Pancreas (tissue), 10 donors: ENCODE data around the gene ZNF534. TPM values are rescaled to one million over a fixed set of nuclear protein-coding genes. Genes with fewer than 3 reads are reported as not detected.
A peak's percentile ranks its signal among the peaks of the same experiment; 100 is the strongest.

ENCODE experiments used
- ATAC-seq, 4 donors: fragments of 200-7000 bp; cut with Tn5 transposase; one replicate each; pipeline versions ENCODE4 v1.8.0 to v1.9.1; 2020; ENCODE audit warnings: mild to moderate bottlenecking in 4 of 4, moderate library complexity in 4 of 4
- DNase-seq, 6 donors: peaks; one replicate each; pipeline ENCODE4 v3.0.0-alpha.2; 2020
- FAIRE-seq: peaks from 2 replicates; lab custom pipeline; 2012; peaks lifted over from hg19 to GRCh38; lab: Jason Lieb, UNC
- H3K27ac ChIP-seq, 4 donors: fragments of 200-600 bp; sonication (generic); 1 replicate in 3 of 4; 2 replicates in 1 of 4; pipeline versions ENCODE4 v1.5.0 to v1.8.0; 2020
- H3K27me3 ChIP-seq, 4 donors: fragments of 200-600 bp; one replicate each; pipeline ENCODE4 v1.8.0; 2021
- H3K36me3 ChIP-seq, 3 donors: fragments of 200-600 bp; sonication (generic) in 1 of 3; one replicate each; pipeline versions ENCODE4 v1.5.0 to v1.8.0; 2020 to 2021
- H3K4me1 ChIP-seq, 3 donors: fragments of 200-600 bp; one replicate each; pipeline ENCODE4 v1.8.0; 2021
- H3K4me3 ChIP-seq, 4 donors: fragments of 200-600 bp; sonication (generic) in 2 of 4; one replicate each; pipeline versions ENCODE4 v1.5.0 to v1.8.0; 2020 to 2021
- H3K9me3 ChIP-seq, 4 donors: fragments of 200-600 bp; one replicate each; pipeline ENCODE4 v1.8.0; 2021
- CTCF ChIP-seq, 4 donors: fragments of 200-600 bp; sonication (generic) in 3 of 4; IDR thresholded peaks; one replicate each; pipeline versions ENCODE4 v1.5.0 to v1.8.0; 2021; ENCODE audit warnings: antibody characterized with exemption in 4 of 4
- WGBS, 2 donors: extraction: QIAGEN DNeasy Blood & Tissue Kit; methylation state at CpG; one replicate each; pipeline ENCODE4 v1.1.7; 2013; 5-methylcytosine and 5-hydroxymethylcytosine counted together
- intact Hi-C, 3 donors: fragments of 100-400 bp; cut with DNase I; formaldehyde crosslinking; loops; one replicate each; pipeline versions ENCODE4 v1.11.1 to v1.14.2; 2022
- polyA plus RNA-seq, 2 donors: library from polyadenylated mRNA; stranded (reverse); fragments of 200-250 nt; gene quantifications; one replicate each; pipeline ENCODE4 v1.2.3, GENCODE V29; 2013
- total RNA-seq, 6 donors: library from RNA; stranded (reverse); fragmentation: NEBNext Ultra II Directional in 4 of 6; extraction: Animal tissue kit (Norgen Biotek cat#: 25700) in 4 of 6; gene quantifications; one replicate each; pipeline versions ENCODE4 v1.2.1 to v1.2.4, GENCODE V29; 2021 to 2023
- donor health status: healthy with polysubstance abuse.
- donor health status: DM: no; HTN: no; CAD: no; lungs with moderate emphysema.
- donor health status: DM: no; HTN: no; CAD: no.
- donor health status: control.
- donor health status: control.
- donor health status: Bipolar disorder and iron deficiency.
- donor health status: DM: yes; HTN: yes; CAD: no.
- donor health status: DM: no; HTN: no; CAD: no.
- donor health status: DM: no; HTN: no; CAD: no.
- donor health status: DM: yes; HTN: yes; CAD: no.

The ZNF534 gene
- total and polyA plus RNA-seq, 8 donors = not detected

GRCh38 chr19:52415711-52416110 is 13.2 kb upstream of the ZNF534 start:
- DNase-seq (no peak), FAIRE-seq (no peak), ATAC-seq (no peak)
- no peak for TF ChIP-seq CTCF (IDR thresholded peaks at IDR 0.05)
- H3K9me3 ChIP-seq = peaks cover 0 to 8% (median 3%) of the 10 kb centered on the region in 4 donors
- intact Hi-C loops = no loop called here
- peaks cover 0 to 7% (median 0%) of the 10 kb centered on the region in 3 donors for H3K36me3 ChIP-seq
- H3K4me3 ChIP-seq = no peak overlapping the region
- no peaks in the 10 kb centered on the region for H3K27me3 ChIP-seq
- H3K4me1 ChIP-seq = no peaks in the 10 kb centered on the region
- no peak overlapping the region for H3K27ac ChIP-seq
- 88 to 90% methylated on average over 5 of the region's 5 CpGs for WGBS, 2 donors

DNA sequence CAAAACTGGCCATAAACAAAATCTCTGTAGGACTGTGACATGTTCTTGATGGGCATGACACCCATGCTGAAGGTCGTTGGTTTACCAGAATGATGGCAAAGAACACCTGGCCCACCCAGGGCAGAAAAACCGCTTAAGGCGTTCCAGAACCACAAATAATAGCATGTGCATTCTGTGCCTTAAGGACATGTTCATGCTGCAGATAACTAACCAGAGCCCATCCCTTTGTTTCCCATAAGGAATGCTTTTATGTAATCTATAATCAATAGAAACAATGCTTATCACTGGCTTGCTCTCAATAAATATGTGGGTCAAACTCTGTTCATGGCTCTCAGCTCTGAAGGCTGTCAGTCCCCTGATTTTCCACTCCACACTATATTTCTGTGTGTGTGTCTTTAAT is 13.2 kb downstream of the ZNF534 start:
- no peak for TF ChIP-seq CTCF (IDR thresholded peaks at IDR 0.05)
- ATAC-seq (no peak), FAIRE-seq (no peak), DNase-seq (no peak)
- H3K36me3 ChIP-seq = no peaks in the 10 kb centered on the region
- no peaks in the 10 kb centered on the region for H3K27me3 ChIP-seq
- no peaks in the 10 kb centered on the region for H3K9me3 ChIP-seq
- no peaks in the 10 kb centered on the region for H3K4me1 ChIP-seq
- H3K4me3 ChIP-seq = no peak overlapping the region
- WGBS, 2 donors = 46 to 59% methylated on average over 3 of the region's 3 CpGs
- no peak overlapping the region for H3K27ac ChIP-seq
- intact Hi-C loops = no loop called here

DNA sequence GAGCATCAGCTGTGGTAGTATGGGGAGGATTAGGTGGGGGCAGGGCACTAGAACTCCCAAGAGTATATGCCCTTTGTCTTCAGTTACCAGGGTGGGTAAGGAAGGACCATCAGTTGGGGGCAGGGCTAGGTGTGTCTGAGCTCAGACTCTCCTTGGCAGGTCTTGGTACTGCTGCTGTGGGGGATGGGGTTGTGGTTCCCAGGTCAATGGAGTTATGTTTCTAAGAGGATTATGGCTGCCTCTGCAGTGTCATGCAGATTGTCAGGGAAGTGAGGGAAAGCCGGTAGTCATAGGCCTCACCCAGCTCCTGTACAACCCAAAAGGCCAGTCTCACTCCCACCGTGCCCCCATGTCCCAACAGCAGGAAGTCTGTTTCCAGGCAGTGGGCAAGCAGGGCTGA is 15.6 kb downstream of the ZNF534 start:
- H3K27ac ChIP-seq = no peak overlapping the region
- H3K9me3 ChIP-seq = no peaks in the 10 kb centered on the region
- intact Hi-C loops = no loop called here
- H3K4me1 ChIP-seq = no peaks in the 10 kb centered on the region
- WGBS, 2 donors = 22 to 41% methylated on average over 2 of the region's 2 CpGs
- FAIRE-seq (no peak), DNase-seq (no peak), ATAC-seq (no peak)
- H3K36me3 ChIP-seq = no peaks in the 10 kb centered on the region
- no peak for TF ChIP-seq CTCF (IDR thresholded peaks at IDR 0.05)
- no peak overlapping the region for H3K4me3 ChIP-seq
- H3K27me3 ChIP-seq = no peaks in the 10 kb centered on the region

DNA sequence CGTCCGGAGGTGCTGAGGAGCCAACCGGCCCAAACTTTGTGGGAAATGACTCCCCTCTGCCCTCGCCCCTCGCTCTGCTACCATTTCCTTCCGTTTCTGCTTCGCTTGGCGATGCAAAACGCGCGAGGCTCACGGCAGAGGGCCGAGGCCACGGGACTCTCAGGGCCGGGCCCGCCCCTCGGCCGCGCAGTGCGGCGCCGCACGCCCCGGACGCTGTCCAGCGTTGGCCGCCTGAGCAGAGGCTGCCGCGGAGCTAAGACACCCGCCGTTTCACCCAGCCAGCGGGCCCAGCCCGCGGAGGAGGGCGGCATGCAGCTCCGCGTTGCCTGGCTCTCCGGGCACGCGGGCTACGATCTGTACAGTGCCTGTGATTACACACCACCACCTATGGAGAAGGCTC is 22.3 kb downstream of the ZNF534 start:
- no peak overlapping the region for H3K4me3 ChIP-seq
- no peak for TF ChIP-seq CTCF (IDR thresholded peaks at IDR 0.05)
- H3K9me3 ChIP-seq = peaks cover 0 to 6% (median 0%) of the 10 kb centered on the region in 4 donors
- intact Hi-C loops = no loop called here
- ATAC-seq (no peak), DNase-seq (no peak), FAIRE-seq (no peak)
- no peak overlapping the region for H3K27ac ChIP-seq
- H3K27me3 ChIP-seq = no peaks in the 10 kb centered on the region
- WGBS, 2 donors = 12 to 27% methylated on average over 41 of the region's 41 CpGs
- no peaks in the 10 kb centered on the region for H3K36me3 ChIP-seq
- peaks cover 0 to 3% (median 0%) of the 10 kb centered on the region in 3 donors for H3K4me1 ChIP-seq

DNA sequence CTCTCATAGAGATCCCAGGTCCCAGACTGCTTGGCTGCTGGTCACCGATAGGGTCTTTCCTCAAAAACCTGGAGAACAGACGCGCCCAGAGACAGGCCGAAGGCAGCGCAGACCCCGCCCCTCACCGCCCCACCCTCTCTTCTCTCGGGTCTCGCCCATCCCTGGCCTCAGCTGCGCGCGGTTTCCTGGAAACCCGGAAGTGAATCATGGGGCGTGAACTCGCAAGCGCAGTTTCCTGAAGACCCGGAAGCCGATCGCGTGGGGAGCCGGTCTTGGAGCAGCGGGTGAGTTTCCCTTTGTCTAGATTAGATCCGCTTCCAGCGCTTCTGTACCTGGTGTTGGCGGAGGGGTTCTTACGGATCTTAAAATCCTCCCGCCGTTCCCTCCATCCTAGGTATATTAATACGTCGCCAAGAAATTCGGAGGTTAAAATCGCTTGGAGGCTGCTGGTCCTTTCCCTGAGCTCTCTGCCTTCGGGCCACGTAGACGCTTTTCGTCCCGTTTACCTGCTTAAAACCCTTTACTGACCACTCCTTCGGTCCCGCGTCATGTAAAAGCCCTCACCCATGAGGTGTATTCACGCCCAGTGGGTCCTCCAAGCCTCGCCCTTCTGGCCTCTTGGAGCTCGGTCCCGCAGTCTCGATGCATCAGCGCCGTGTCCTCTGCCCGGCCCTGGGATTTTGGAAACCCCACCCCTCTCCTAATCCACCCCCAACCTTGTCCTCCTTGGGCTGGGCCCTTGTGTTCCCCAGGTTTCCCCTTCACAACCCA is 24.6 kb downstream of the ZNF534 start, which contains the start of gene ZNF578:
Gene ZNF578, plus strand, starts transcription at position 230 of the 771 bp plus-strand sequence. CDS start 48,293 bp downstream, outside the sequence.
- Histone ChIP-seq H3K4me1 (peaks cover 0 to 3% (median 0%) of the 10 kb centered on the region in 3 donors), H3K27me3 (no peaks in the 10 kb centered on the region), H3K36me3 (peaks cover 0 to 6% (median 0%) of the 10 kb centered on the region in 3 donors), H3K9me3 (peaks cover 0 to 6% (median 0%) of the 10 kb centered on the region in 4 donors), H3K4me3 (peak within 1 kb of the TSS; percentile 14 to 66 (median 40)), H3K27ac (peak within 1 kb of the TSS in 1 of 4 donors; percentile 4)
- DNase-seq = peak; percentile 62 to 83 (median 71)
- 2% methylated on average over 48 of the region's 48 CpGs for WGBS, 2 donors
- no peak for TF ChIP-seq CTCF (IDR thresholded peaks at IDR 0.05)
- no peak for FAIRE-seq
- peak; percentile 92 to 99 (median 97) for ATAC-seq
- intact Hi-C loops = no loop called here
